ENCODE results near the gene NGEF. TPM values are rescaled to one million over a fixed set of nuclear protein-coding genes. Genes with fewer than 3 reads are reported as not detected.
A peak's percentile ranks its signal among the peaks of the same experiment; 100 is the strongest.

NGEF gene
- total RNA-seq, 8 experiments from 2014 or later = 5.3 to 47.0 (median 8.4) TPM

DNA sequence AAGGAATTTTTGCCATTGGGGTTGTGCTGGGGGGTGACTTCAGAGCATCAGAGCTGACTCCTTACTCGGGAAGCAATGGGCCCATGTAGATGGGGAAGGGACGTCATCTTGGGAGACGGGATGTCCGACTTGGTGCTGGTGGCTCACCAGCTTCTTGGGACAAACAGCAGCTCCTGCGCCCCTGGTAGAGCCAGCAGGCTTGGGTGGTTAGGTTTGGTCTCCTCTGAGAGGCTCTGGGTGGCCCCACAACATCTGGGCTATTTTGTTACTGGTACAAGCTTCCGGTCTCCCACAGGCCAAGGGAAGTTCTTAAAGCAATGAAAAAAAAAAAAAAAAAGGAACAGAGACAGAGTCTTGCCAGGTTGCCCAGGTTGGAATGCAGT is 1.8 kb downstream of the NGEF start:
- no peak for ATAC-seq (replicated peaks in 6 of 8)
- no peaks in the 10 kb centered on the region for H3K4me1 ChIP-seq (replicated peaks in 1 of 2)
- H3K27ac ChIP-seq = no peak overlapping the region
- H3K4me3 ChIP-seq = no peak overlapping the region
- in situ Hi-C loops (cut with MboI; ENCODE audit: low pct_unique_long_range_greater_than_20kb in 2 of 9, low sequenced_read_pairs in 9 of 9, unreplicated experiment in 9 of 9) = no loop called here
- WGBS, 10 experiments = 14 to 100% (median 55%) methylated on average over 1 of the region's 6 CpGs; no CpG with 5 or more reads in 6 of the 10 experiments

DNA sequence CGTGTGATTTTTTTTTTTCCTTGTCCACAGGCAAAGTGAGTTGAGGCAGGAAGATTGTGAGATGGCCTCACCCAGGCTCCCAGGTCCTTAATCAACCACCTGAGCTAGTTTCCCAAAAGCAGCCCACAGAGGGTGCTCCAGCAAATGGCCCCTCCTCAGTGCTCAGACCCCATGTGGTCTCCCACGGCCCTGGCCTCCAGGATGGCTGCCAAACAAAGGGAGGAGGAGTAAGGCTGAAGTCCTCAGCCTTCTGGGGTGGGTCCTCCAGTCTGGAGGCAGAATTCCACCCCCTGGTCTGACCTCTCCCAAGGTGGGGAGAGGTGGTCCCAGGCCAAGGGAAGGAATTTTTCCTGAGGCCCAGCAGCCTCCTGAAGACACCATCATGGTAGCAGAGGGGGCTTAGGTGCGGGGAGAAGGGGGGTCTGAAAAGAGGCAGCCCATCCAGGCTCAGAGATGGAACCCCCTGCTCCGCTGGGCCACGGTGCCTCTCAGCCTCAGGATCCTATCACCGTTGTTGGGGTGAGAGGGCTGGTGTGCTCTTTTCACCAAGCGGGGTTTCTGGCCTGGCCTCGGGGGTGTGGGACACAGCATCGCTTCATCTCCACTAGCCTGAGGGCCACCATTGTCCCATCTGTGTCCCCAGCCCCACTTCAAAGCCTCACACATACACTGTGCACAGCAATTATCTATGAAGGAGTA is 2.3 kb downstream of the NGEF start:
- in situ Hi-C loops (cut with MboI; ENCODE audit: low pct_unique_long_range_greater_than_20kb in 2 of 9, low sequenced_read_pairs in 9 of 9, unreplicated experiment in 9 of 9) = no loop called here
- no peak for ATAC-seq (replicated peaks in 6 of 8)

DNA sequence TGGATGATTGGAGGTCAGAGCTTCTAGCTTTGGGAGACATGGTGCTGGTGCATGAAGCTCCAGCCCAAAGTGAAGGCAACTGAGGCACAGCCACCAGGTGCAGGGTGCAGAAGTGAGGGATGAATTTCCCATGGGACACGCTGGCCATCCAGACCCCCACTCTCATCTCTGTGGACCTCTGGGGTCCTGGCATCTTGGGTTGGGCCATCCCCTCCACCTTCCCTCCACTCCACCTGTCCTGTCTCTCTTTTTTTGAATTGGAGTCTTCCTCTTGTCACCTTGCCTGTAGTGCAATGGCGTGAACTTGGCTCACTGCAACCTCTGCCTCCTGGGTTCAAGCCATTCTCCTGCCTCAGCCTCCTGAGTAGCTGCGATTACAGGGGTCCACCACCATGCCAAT is 3.4 kb downstream of the NGEF start:
- Histone ChIP-seq H3K4me3 (no peak overlapping the region), H3K4me1 (replicated peaks in 1 of 2) (no peaks in the 10 kb centered on the region), H3K27ac (no peak overlapping the region)
- ATAC-seq (replicated peaks in 6 of 8) = no peak
- in situ Hi-C loops (cut with MboI; ENCODE audit: low pct_unique_long_range_greater_than_20kb in 2 of 9, low sequenced_read_pairs in 9 of 9, unreplicated experiment in 9 of 9) = no loop called here
- WGBS, 10 experiments = 73 to 100% (median 90%) methylated on average over 1 to 3 of the region's 3 CpGs; no CpG with 5 or more reads in 6 of the 10 experiments

More for the DNA sequence above, 2.3 kb downstream of the NGEF start:
- Histone ChIP-seq H3K4me1 (replicated peaks in 1 of 2) (no peaks in the 10 kb centered on the region), H3K4me3 (no peak overlapping the region), H3K27ac (no peak overlapping the region)
- 40 to 77% (median 64%) methylated on average over 1 to 4 of the region's 9 CpGs; no CpG with 5 or more reads in 6 of the 10 experiments for WGBS, 10 experiments

DNA sequence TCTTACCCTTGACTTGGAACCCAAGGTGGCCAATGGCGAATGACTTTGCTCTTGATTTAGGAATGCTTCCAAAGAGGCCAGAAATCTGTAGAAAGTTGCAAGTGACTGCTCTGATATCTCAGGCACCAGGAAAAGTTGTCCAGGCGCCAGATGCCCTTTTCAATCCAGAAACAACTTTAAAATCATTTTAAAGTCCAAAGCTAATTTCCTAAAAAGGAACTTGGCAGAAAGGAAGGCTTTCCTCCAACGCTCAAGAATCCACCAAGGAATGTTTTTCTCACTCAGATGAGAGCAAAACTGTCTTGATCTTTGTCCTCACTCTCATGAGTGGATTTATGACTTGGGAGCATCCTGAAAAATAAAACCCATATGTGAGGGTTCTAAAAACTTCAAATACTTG is 5.3 kb downstream of the NGEF start:
- Histone ChIP-seq H3K27ac (no peak overlapping the region), H3K4me1 (replicated peaks in 1 of 2) (no peaks in the 10 kb centered on the region), H3K4me3 (no peak overlapping the region)
- WGBS, 10 experiments = 10 to 91% (median 39%) methylated on average over 1 to 3 of the region's 3 CpGs; no CpG with 5 or more reads in 1 of the 10 experiments
- in situ Hi-C loops (cut with MboI; ENCODE audit: low pct_unique_long_range_greater_than_20kb in 2 of 9, low sequenced_read_pairs in 9 of 9, unreplicated experiment in 9 of 9) = no loop called here
- ATAC-seq (replicated peaks in 6 of 8) = no peak

DNA sequence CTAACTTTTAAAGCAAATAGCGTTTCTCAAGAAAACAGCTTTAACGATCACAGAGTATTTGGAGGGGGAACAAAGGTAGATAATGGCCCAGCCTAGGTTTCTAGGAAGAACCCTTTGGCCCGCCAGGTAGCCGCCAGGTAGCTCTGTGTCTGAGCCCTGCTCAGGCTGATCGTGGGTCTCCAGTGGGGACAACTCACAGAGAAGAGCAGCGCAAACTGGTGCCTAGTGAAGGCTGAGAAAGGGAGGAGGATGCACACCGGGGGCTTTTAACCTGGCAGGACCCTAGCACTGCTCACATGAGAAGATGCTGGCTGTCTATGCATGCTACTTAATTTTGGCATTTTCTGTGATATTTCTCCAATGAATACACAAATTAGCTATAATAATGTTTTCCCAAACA is 5.8 kb downstream of the NGEF start:
- in situ Hi-C loops (cut with MboI; ENCODE audit: low pct_unique_long_range_greater_than_20kb in 2 of 9, low sequenced_read_pairs in 9 of 9, unreplicated experiment in 9 of 9) = no loop called here
- ATAC-seq (replicated peaks in 6 of 8) = no peak
- Histone ChIP-seq H3K4me1 (replicated peaks in 1 of 2) (no peaks in the 10 kb centered on the region), H3K4me3 (no peak overlapping the region), H3K27ac (no peak overlapping the region)
- WGBS, 10 experiments = 48 to 94% (median 83%) methylated on average over 2 to 7 of the region's 7 CpGs; no CpG with 5 or more reads in 3 of the 10 experiments

DNA sequence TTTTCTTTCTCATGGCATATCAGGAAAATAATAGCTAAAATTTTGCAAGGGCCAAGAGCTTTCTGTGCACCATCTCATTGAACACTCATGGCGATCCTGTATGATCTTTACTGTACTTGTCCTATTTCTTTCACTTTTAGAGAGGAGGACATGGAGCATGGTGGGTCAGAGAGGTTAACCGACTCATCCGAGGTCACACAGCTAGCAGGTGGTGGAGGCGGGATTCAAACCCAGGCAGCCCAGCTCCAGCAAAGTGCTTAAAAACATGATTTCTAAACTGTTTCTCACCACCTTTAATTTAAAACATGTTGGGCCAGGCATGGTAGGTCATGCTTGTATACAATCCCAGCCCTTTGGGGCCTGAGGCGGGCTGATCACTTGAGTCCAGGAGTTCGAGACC is 6.4 kb downstream of the NGEF start:
- in situ Hi-C loops (cut with MboI; ENCODE audit: low pct_unique_long_range_greater_than_20kb in 2 of 9, low sequenced_read_pairs in 9 of 9, unreplicated experiment in 9 of 9) = no loop called here
- Histone ChIP-seq H3K4me3 (no peak overlapping the region), H3K4me1 (replicated peaks in 1 of 2) (no peaks in the 10 kb centered on the region), H3K27ac (no peak overlapping the region)
- ATAC-seq (replicated peaks in 6 of 8) = no peak
- 57 to 100% (median 89%) methylated on average over 1 to 6 of the region's 6 CpGs; no CpG with 5 or more reads in 2 of the 10 experiments for WGBS, 10 experiments

DNA sequence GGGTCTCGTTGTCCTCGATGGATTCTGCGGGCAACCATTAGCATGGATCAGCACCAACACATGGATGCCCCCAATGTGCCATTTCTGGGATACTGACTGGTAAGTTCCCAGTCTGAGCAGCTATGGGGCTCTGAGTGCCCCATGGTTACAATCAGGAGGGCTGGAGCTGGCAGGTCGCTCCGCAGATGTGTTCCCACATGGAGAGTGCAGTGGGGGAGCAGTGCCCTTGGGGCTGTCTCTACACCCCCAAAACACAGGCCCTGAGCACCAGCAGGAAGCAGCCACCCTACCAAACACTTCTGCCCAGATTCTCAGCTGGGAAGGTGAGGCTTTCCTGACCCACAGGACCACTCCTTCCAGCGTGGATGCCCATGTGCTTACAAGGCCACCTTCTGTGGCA is 8.0 kb downstream of the NGEF start:
- Histone ChIP-seq H3K4me1 (replicated peaks in 1 of 2) (no peaks in the 10 kb centered on the region), H3K27ac (no peak overlapping the region), H3K4me3 (no peak overlapping the region)
- no peak for ATAC-seq (replicated peaks in 6 of 8)
- WGBS, 10 experiments = 20 to 100% (median 60%) methylated on average over 1 to 3 of the region's 6 CpGs; no CpG with 5 or more reads in 3 of the 10 experiments
- in situ Hi-C loops (cut with MboI; ENCODE audit: low pct_unique_long_range_greater_than_20kb in 2 of 9, low sequenced_read_pairs in 9 of 9, unreplicated experiment in 9 of 9) = no loop called here

- 30 to 100% (median 69%) methylated on average over 2 to 6 of the region's 9 CpGs; no CpG with 5 or more reads in 3 of the 10 experiments for whole genome bisulfite sequencing, 10 experiments
- H3K4me1 ChIP-seq (replicated peaks in 1 of 2) = no peaks in the 10 kb centered on the region
- no peak overlapping the region for H3K27ac ChIP-seq
- ATAC-seq (replicated peaks in 6 of 8) = no peak
- in situ Hi-C loops (cut with MboI; ENCODE audit: low pct_unique_long_range_greater_than_20kb in 2 of 9, low sequenced_read_pairs in 9 of 9, unreplicated experiment in 9 of 9) = no loop called here
- H3K4me3 ChIP-seq = no peak overlapping the region
Observed at GRCh38 chr2:233003658-233004555, 9.1 kb downstream of the NGEF start.

- in situ Hi-C loops (cut with MboI; ENCODE audit: low pct_unique_long_range_greater_than_20kb in 2 of 9, low sequenced_read_pairs in 9 of 9, unreplicated experiment in 9 of 9) = no loop called here
- no peaks in the 10 kb centered on the region for H3K4me1 ChIP-seq (replicated peaks in 1 of 2)
- H3K4me3 ChIP-seq = no peak overlapping the region
- no peak for ATAC-seq (replicated peaks in 6 of 8)
- WGBS, 10 experiments = 53 to 96% (median 86%) methylated on average over 2 to 5 of the region's 19 CpGs; no CpG with 5 or more reads in 3 of the 10 experiments
- H3K27ac ChIP-seq = no peak overlapping the region
Observed at GRCh38 chr2:233002829-233003657, 10.0 kb downstream of the NGEF start.

DNA sequence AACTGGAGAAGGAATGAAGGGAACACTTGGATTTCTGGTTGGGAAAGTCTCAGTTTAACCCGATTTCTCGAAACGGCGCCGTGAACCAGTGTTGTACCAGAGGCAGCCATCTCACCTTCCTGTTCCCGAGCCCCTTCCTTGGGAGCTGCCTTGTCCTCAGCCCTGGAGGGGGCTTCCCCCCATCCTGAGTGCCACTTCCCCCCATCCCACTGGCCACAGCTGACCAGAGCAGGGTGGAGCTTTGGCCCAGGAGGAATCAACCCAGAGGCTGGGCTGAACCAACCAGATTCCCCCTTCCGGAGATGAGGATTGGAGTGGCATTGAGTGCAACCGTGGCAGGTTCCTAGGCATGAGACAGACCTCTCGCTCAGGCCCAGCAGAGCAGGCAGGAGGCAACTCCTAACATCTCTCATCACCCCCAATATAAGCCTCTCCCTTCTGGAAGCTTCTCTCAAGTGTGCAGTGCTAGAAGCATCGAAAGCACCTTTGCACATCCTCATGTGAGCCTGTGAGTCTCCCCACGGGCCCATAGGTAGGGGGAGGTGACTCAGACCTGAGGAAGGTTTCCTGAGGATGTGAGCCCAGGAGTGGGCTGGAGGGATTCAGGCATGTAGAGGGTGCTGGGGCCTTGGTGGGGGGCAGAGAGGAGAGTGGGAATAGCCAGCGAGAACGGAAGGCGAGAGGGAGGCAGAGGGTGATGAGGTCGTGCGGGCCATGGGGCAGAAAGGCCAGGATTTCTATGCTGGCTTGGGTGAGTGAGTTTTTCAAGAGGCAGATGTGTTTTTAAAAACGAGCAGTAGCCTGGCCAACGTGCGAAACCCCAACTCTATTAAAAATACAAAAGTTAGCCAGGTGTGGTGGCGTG is 11.9 kb downstream of the NGEF start:
- 58 to 100% (median 87%) methylated on average over 1 to 6 of the region's 20 CpGs; no CpG with 5 or more reads in 4 of the 10 experiments for WGBS, 10 experiments
- H3K4me3 ChIP-seq = no peak overlapping the region
- in situ Hi-C loops (cut with MboI; ENCODE audit: low pct_unique_long_range_greater_than_20kb in 2 of 9, low sequenced_read_pairs in 9 of 9, unreplicated experiment in 9 of 9) = no loop called here
- ATAC-seq (replicated peaks in 6 of 8) = no peak
- H3K27ac ChIP-seq = no peak overlapping the region
- H3K4me1 ChIP-seq (replicated peaks in 1 of 2) = no peaks in the 10 kb centered on the region

GRCh38 chr2:232999354-232999753 is 13.7 kb downstream of the NGEF start:
- 20 to 93% (median 77%) methylated on average over 1 to 5 of the region's 7 CpGs; no CpG with 5 or more reads in 5 of the 10 experiments for WGBS, 10 experiments
- no peak overlapping the region for H3K4me3 ChIP-seq
- no peak overlapping the region for H3K27ac ChIP-seq
- no peaks in the 10 kb centered on the region for H3K4me1 ChIP-seq (replicated peaks in 1 of 2)
- ATAC-seq (replicated peaks in 6 of 8) = peak in 3 of 8 experiments; percentile 13 to 52 (median 29)
- in situ Hi-C loops (cut with MboI; ENCODE audit: low pct_unique_long_range_greater_than_20kb in 2 of 9, low sequenced_read_pairs in 9 of 9, unreplicated experiment in 9 of 9) = no loop called here

DNA sequence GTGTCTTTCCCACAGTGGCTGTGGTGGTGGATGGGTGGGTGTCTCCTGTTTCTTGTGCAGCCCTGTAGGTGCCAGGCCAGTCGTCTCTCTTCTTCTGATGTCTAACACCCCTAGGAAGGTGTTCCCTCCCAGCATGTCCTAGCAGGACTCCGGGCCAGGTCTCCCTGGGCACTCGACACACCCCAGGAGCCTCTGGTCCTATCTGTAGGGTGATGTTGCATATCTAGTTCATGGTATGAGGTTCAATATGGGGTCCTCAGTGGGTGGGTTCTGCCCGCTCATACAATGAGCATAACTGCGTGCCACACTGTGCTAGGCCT is 14.4 kb downstream of the NGEF start:
- no peak overlapping the region for H3K27ac ChIP-seq
- H3K4me3 ChIP-seq = no peak overlapping the region
- 60 to 100% (median 90%) methylated on average over 1 to 3 of the region's 5 CpGs; no CpG with 5 or more reads in 5 of the 10 experiments for WGBS, 10 experiments
- no peaks in the 10 kb centered on the region for H3K4me1 ChIP-seq (replicated peaks in 1 of 2)
- in situ Hi-C loops (cut with MboI; ENCODE audit: low pct_unique_long_range_greater_than_20kb in 2 of 9, low sequenced_read_pairs in 9 of 9, unreplicated experiment in 9 of 9) = no loop called here
- ATAC-seq (replicated peaks in 6 of 8) = no peak

All from motor neuron (in vitro differentiated cells).